Endothelial cell of umbilical vein (primary cell): ENCODE results near the gene MACROH2A2. TPM values are rescaled to one million over a fixed set of nuclear protein-coding genes. Genes with fewer than 3 reads are reported as not detected.

Source experiments
- BruUV-seq: library from RNA; stranded (reverse); fragments of 400-500 nt; replicated peaks from 2 replicates; lab custom pipeline; 2021; lab: Mats Ljungman, UMichigan
- CTCF ChIA-PET: fragments of 300-600, 350-600 bp; sonication (Branson Sonifier 250); formaldehyde crosslinking; loops from one replicate; lab custom pipeline; 2021; ENCODE audit warnings: antibody characterized with exemption, inconsistent platforms; lab: Charles Lee
- POLR2A ChIA-PET: fragments of 300-600, 350-600 bp; sonication (Branson Sonifier 250); formaldehyde crosslinking; loops from one replicate; lab custom pipeline; 2021; ENCODE audit warnings: antibody characterized with exemption, inconsistent platforms; lab: Charles Lee
- DNase-seq: peaks from one replicate; pipeline ENCODE4 v3.0.0-alpha.2; 2011; ENCODE audit warnings: low read depth, low spot score
- FAIRE-seq: peaks from 2 replicates; lab custom pipeline; 2011; peaks lifted over from hg19 to GRCh38; lab: Jason Lieb, UNC
- H2AFZ ChIP-seq: 2 replicates; pipeline ENCODE4 v1.6.0; 2012; ENCODE audit warnings: low read depth, low read length, control low read depth, inconsistent platforms
- H3K27ac ChIP-seq: 2 replicates; pipeline ENCODE4 v1.5.1; 2011; ENCODE audit warnings: low read depth, mild to moderate bottlenecking, control low read depth, low read length, moderate library complexity; ENCODE audit not compliant: insufficient read depth
- H3K27me3 ChIP-seq, 2 experiments: 2 replicates each; pipeline versions ENCODE4 v1.6.0 to v1.6.1; 2011; ENCODE audit warnings: low read length in 2 of 2, mixed read lengths in 1 of 2; ENCODE audit not compliant: control insufficient read depth in 2 of 2, insufficient read depth in 2 of 2
- H3K36me3 ChIP-seq, 2 experiments: 2 replicates in 1 of 2; 3 replicates in 1 of 2; pipeline ENCODE4 v1.5.1; 2011; ENCODE audit warnings: low read length in 2 of 2, mild to moderate bottlenecking in 1 of 2, moderate library complexity in 1 of 2; ENCODE audit not compliant: control insufficient read depth in 2 of 2, insufficient read depth in 2 of 2; ENCODE audit errors: extremely low read depth in 1 of 2
- H3K4me1 ChIP-seq: 3 replicates; pipeline ENCODE4 v1.5.1; 2011; ENCODE audit warnings: mild to moderate bottlenecking, low read length; ENCODE audit not compliant: control insufficient read depth, insufficient read depth; ENCODE audit errors: extremely low read depth
- H3K4me2 ChIP-seq: 2 replicates; pipeline ENCODE4 v1.6.1; 2011; ENCODE audit warnings: low read length, control low read depth, mixed read lengths; ENCODE audit not compliant: insufficient read depth
- H3K4me3 ChIP-seq, 3 experiments: fragments of 200-600 bp in 1 of 3; sonication (generic), shearing (Covaris generic) in 1 of 3; replicated peaks in 1 of 3; 2 replicates each; pipeline ENCODE4 v1.5.1; 2011 to 2016; ENCODE audit warnings: control low read depth in 3 of 3, low read length in 3 of 3, mild to moderate bottlenecking in 2 of 3, inconsistent platforms in 1 of 3, low read depth in 1 of 3, moderate library complexity in 1 of 3; ENCODE audit not compliant: insufficient read depth in 1 of 3
- H3K79me2 ChIP-seq: 2 replicates; pipeline ENCODE4 v1.6.0; 2012; ENCODE audit warnings: low read length, inconsistent platforms; ENCODE audit not compliant: control insufficient read depth, insufficient read depth
- H3K9ac ChIP-seq: replicated peaks from 2 replicates; pipeline ENCODE3; 2011; ENCODE audit warnings: low read length, control low read depth; ENCODE audit not compliant: insufficient read depth; ENCODE audit errors: extremely low read depth
- H3K9me1 ChIP-seq: replicated peaks from 3 replicates; pipeline ENCODE4 v1.6.0; 2011; ENCODE audit warnings: mild to moderate bottlenecking, low read length; ENCODE audit not compliant: control insufficient read depth, insufficient read depth; ENCODE audit errors: extremely low read depth
- H3K9me3 ChIP-seq: replicated peaks from 2 replicates; pipeline ENCODE4 v1.5.1; 2012; ENCODE audit warnings: low read length, inconsistent platforms; ENCODE audit not compliant: control insufficient read depth, insufficient read depth
- H4K20me1 ChIP-seq: replicated peaks from 2 replicates; pipeline ENCODE3; 2011; ENCODE audit warnings: mild to moderate bottlenecking, low read length; ENCODE audit not compliant: control insufficient read depth, insufficient read depth; ENCODE audit errors: extremely low read depth
- CTCF ChIP-seq, 2 donors: IDR thresholded peaks; 1 replicate in 1 of 2; 2 replicates in 1 of 2; pipeline ENCODE4 v1.5.1; 2011; ENCODE audit warnings: low read length in 2 of 2, mild to moderate bottlenecking in 2 of 2, moderate library complexity in 2 of 2, control low read depth in 1 of 2, inconsistent platforms in 1 of 2, low read depth in 1 of 2; ENCODE audit not compliant: insufficient read depth in 1 of 2; ENCODE audit errors: extremely low read depth in 1 of 2
- EZH2 ChIP-seq: IDR thresholded peaks from 2 replicates; pipeline ENCODE4 v1.6.1; 2012; ENCODE audit warnings: borderline replicate concordance, low read depth, mild to moderate bottlenecking, moderate library complexity, low read length, inconsistent platforms; ENCODE audit not compliant: severe bottlenecking
- FOS ChIP-seq: IDR thresholded peaks from 2 replicates; pipeline ENCODE4 v1.6.1; 2011; ENCODE audit warnings: mild to moderate bottlenecking, low read length, moderate library complexity, borderline replicate concordance; ENCODE audit not compliant: insufficient read depth
- GATA2 ChIP-seq: IDR thresholded peaks from 2 replicates; pipeline ENCODE4 v1.7.0; 2011; ENCODE audit warnings: low read depth, mild to moderate bottlenecking, moderate library complexity, mixed read lengths, low read length; ENCODE audit not compliant: insufficient read length, insufficient read depth
- JUN ChIP-seq: IDR thresholded peaks from 2 replicates; pipeline ENCODE4 v1.6.1; 2011; ENCODE audit warnings: borderline replicate concordance, low read depth; ENCODE audit not compliant: insufficient read length, insufficient read depth
- MAX ChIP-seq: IDR thresholded peaks from 2 replicates; pipeline ENCODE4 v1.6.1; 2011; ENCODE audit not compliant: insufficient read depth, insufficient read length
- MYC ChIP-seq: IDR thresholded peaks from one replicate; pipeline ENCODE4 v1.6.1; 2011; ENCODE audit warnings: mild to moderate bottlenecking, low read depth, low read length
- POLR2A ChIP-seq: IDR thresholded peaks from 2 replicates; pipeline ENCODE4 v1.6.1; 2012; ENCODE audit warnings: low read depth, mild to moderate bottlenecking, control low read depth, low read length
- POLR2AphosphoS5 ChIP-seq: IDR thresholded peaks from 2 replicates; pipeline ENCODE4 v1.6.1; 2012; ENCODE audit warnings: low read depth, mild to moderate bottlenecking, control low read depth, low read length, moderate library complexity; ENCODE audit not compliant: insufficient read depth
- dilution Hi-C: fragments of 300-500 bp; cut with MboI; formaldehyde crosslinking; loops from one replicate; pipeline ENCODE4 v1.15.0; 2019; ENCODE audit warnings: low sequenced_read_pairs; ENCODE audit not compliant: extremely low pct_ligation_motif_present
- intact Hi-C: fragments of 100-400 bp; cut with micrococcal nuclease; formaldehyde crosslinking; loops from one replicate; pipeline ENCODE4 v1.10.0; 2022
- polyA plus RNA-seq, 4 experiments: library from polyadenylated mRNA; depleted of rRNA in 3 of 4; stranded (reverse) in 3 of 4; unstranded in 1 of 4; fragments of >200 nt; gene quantifications; 2 replicates each; pipeline versions ENCODE4 v1.2.1 to v1.2.3, GENCODE V29; 2011 to 2012; ENCODE audit warnings: missing spikeins in 1 of 4
- total RNA-seq: library from RNA; stranded (reverse); gene quantifications from 2 replicates; pipeline ENCODE4 v1.2.3, GENCODE V29; 2021

The MACROH2A2 gene
- total and polyA plus RNA-seq, 2 donors (not counting 3 experiments of a cell fraction or from before 2014, with no cell fraction given), result 0.08 TPM; not detected in 1

- Histone ChIP-seq H3K27ac (no peak overlapping the region), H3K9me1 (no peaks in the 10 kb centered on the region), H3K79me2 (no peaks in the 10 kb centered on the region), H3K9ac (no peak overlapping the region), H3K36me3 (no peaks in the 10 kb centered on the region), H3K27me3 (peaks cover 6 to 34% of the 10 kb centered on the region in 2 experiments), H3K4me1 (no peaks in the 10 kb centered on the region), H3K9me3 (no peaks in the 10 kb centered on the region), H3K4me2 (no peak overlapping the region), H2AFZ (no peak overlapping the region), H4K20me1 (no peaks in the 10 kb centered on the region), H3K4me3 (no peak overlapping the region)
- no peak for FAIRE-seq
- TF ChIP-seq CTCF (IDR thresholded peaks at IDR 0.05; ENCODE audit: extremely low read depth in 1 of 2, insufficient read depth in 1 of 2, low read depth in 1 of 2, low read length in 2 of 2) (no peak), JUN (no peak), GATA2 (no peak), MAX (no peak), MYC (no peak), FOS (no peak), EZH2 (no peak), POLR2A (no peak), POLR2AphosphoS5 (no peak)
- BruUV-seq, result no TSS peak
- ChIA-PET CTCF (interaction anchor here (0.8 to 4.6 kb wide), 5 partner anchors 10 to 25 kb away, joined by 3 to 30 read pairs (median 5); no protein-coding TSS in a partner anchor), POLR2A (no interaction called here)
- intact Hi-C loops (no loop called here), dilution Hi-C loops (no loop called here)
- no peak for DNase-seq
Observed at GRCh38 chr10:70096705-70097420, 44.2 kb downstream of the MACROH2A2 start.
